ENCODE data around the gene SPIRE2.

DNA sequence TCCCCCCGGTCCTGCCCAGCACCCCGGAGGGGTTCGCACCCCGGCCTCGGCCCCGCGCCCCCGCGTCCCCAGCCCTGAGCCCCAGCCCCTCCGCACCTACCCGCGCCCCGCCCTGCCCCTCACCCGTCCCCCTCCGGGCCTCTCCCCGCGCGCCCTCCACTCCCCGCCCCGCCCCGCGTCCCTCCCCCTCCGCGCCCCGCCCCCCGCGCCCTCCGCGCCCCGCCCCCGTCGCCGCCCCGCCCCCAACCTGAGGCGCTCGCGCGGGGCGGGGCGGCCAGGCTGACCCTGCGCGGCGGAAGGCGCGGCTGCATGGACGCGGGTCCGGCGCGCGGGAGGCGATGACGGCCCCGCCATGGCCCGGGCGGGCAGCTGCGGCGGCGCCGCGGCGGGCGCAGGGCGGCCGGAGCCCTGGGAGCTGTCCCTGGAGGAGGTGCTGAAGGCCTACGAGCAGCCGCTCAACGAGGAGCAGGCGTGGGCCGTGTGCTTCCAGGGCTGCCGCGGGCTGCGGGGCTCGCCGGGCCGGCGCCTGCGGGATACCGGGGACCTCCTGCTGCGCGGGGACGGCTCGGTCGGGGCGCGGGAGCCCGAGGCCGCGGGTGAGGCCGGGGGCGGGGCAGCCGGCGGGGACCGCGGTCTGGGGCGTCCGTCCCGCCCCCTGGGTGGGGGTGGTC lies at the start of gene SPIRE2:
- TF ChIP-seq, protein P1, sequence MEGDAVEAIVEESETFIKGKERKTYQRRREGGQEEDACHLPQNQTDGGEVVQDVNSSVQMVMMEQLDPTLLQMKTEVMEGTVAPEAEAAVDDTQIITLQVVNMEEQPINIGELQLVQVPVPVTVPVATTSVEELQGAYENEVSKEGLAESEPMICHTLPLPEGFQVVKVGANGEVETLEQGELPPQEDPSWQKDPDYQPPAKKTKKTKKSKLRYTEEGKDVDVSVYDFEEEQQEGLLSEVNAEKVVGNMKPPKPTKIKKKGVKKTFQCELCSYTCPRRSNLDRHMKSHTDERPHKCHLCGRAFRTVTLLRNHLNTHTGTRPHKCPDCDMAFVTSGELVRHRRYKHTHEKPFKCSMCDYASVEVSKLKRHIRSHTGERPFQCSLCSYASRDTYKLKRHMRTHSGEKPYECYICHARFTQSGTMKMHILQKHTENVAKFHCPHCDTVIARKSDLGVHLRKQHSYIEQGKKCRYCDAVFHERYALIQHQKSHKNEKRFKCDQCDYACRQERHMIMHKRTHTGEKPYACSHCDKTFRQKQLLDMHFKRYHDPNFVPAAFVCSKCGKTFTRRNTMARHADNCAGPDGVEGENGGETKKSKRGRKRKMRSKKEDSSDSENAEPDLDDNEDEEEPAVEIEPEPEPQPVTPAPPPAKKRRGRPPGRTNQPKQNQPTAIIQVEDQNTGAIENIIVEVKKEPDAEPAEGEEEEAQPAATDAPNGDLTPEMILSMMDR (IDR thresholded peaks at IDR 0.05; ENCODE audit: low read depth, low read length): no peak
- no peak for TF ChIP-seq EZH2phosphoT487 (IDR thresholded peaks at IDR 0.05; ENCODE audit: low read depth)

All from OCI-LY3 (cell line).